GM23338 (cell line): ENCODE data around the gene NRP2.

ENCODE experiments used
- CTCF ChIP-seq, 2 experiments: fragments of 200-600 bp in 1 of 2; sonication (generic) in 1 of 2; conservative IDR thresholded peaks; 2 replicates each; pipeline versions ENCODE4 v1.5.1 to v1.6.1; 2016 to 2017; ENCODE audit warnings: antibody characterized with exemption in 2 of 2, low read depth in 2 of 2, mild to moderate bottlenecking in 2 of 2, moderate library complexity in 1 of 2
- ETS1 ChIP-seq: IDR thresholded peaks from 2 replicates; pipeline ENCODE4 v1.6.1; 2016; ENCODE audit warnings: antibody characterized with exemption
- EZH2 ChIP-seq: fragments of 200-600 bp; sonication (generic); IDR thresholded peaks from one replicate; pipeline ENCODE4 v1.8.0; 2017; ENCODE audit warnings: antibody characterized with exemption, mild to moderate bottlenecking, low read depth; ENCODE audit not compliant: unreplicated experiment
- EZH2phosphoT487 ChIP-seq: fragments of 200-600 bp; sonication (generic); IDR thresholded peaks from one replicate; pipeline ENCODE4 v1.8.1; 2018; ENCODE audit warnings: antibody characterized with exemption; ENCODE audit not compliant: unreplicated experiment
- JUNB ChIP-seq: IDR thresholded peaks from one replicate; pipeline ENCODE4 v1.6.1; 2016; ENCODE audit warnings: antibody characterized with exemption; ENCODE audit not compliant: unreplicated experiment
- POLR2AphosphoS5 ChIP-seq: IDR thresholded peaks from 2 replicates; pipeline ENCODE4 v1.6.1; 2016; ENCODE audit warnings: antibody characterized with exemption, low read depth
- REST ChIP-seq: IDR thresholded peaks from one replicate; pipeline ENCODE4 v1.6.1; 2018; ENCODE audit warnings: antibody characterized with exemption; ENCODE audit not compliant: unreplicated experiment

- no peak for TF ChIP-seq CTCF (conservative IDR thresholded peaks at IDR 0.05; ENCODE audit: low read depth in 2 of 2)
- TF ChIP-seq JUNB, result no peak
- no peak for TF ChIP-seq POLR2AphosphoS5
- TF ChIP-seq REST, result no peak
- no peak for TF ChIP-seq EZH2phosphoT487
- no peak for TF ChIP-seq EZH2
- no peak for TF ChIP-seq ETS1
Observed at GRCh38 chr2:205811387-205811786, 129.1 kb downstream of the NRP2 start.
